IMR-90 (cell line): ENCODE results near the gene GLT8D2.

Experiments used
- CEBPB ChIP-seq: IDR thresholded peaks from 2 replicates; pipeline ENCODE4 v1.6.1; 2012; ENCODE audit warnings: low read depth, low read length, improper control_type of control experiment
- CTCF ChIP-seq: conservative IDR thresholded peaks from 2 replicates; pipeline ENCODE4 v1.5.1; 2012; ENCODE audit warnings: mild to moderate bottlenecking, low read depth, low read length, improper control_type of control experiment
- ELK1 ChIP-seq: fragments of 150-350 bp; IDR thresholded peaks from 2 replicates; pipeline ENCODE4 v1.6.1; 2016; ENCODE audit warnings: low read depth, mild to moderate bottlenecking, low read length, moderate library complexity, borderline replicate concordance
- MAFK ChIP-seq: IDR thresholded peaks from 2 replicates; pipeline ENCODE4 v1.6.1; 2012; ENCODE audit warnings: low read depth, low read length, improper control_type of control experiment
- MXI1 ChIP-seq: IDR thresholded peaks from 2 replicates; pipeline ENCODE4 v1.6.1; 2012; ENCODE audit warnings: low read depth, mild to moderate bottlenecking, low read length, moderate library complexity, borderline replicate concordance
- NFE2L2 ChIP-seq: fragments of 150-350 bp; IDR thresholded peaks from 2 replicates; pipeline ENCODE4 v1.6.1; 2016; ENCODE audit warnings: low read depth, mild to moderate bottlenecking, low read length
- POLR2A ChIP-seq: IDR thresholded peaks from 2 replicates; pipeline ENCODE4 v1.6.1; 2012; ENCODE audit warnings: mild to moderate bottlenecking, low read depth, low read length
- RCOR1 ChIP-seq: IDR thresholded peaks from 2 replicates; pipeline ENCODE4 v1.6.1; 2012; ENCODE audit warnings: mild to moderate bottlenecking, low read length, improper control_type of control experiment; ENCODE audit not compliant: insufficient replicate concordance
- RFX5 ChIP-seq: IDR thresholded peaks from 2 replicates; pipeline ENCODE4 v1.8.0; 2012; ENCODE audit warnings: low read depth, mild to moderate bottlenecking, low read length, moderate library complexity
- USF2 ChIP-seq: fragments of 150-350 bp; IDR thresholded peaks from 2 replicates; pipeline ENCODE4 v1.6.1; 2017; ENCODE audit warnings: mild to moderate bottlenecking, antibody characterized with exemption, low read length, low read depth

GRCh38 chr12:103947871-103948555, 102.0 kb downstream of the GLT8D2 start:
- TF ChIP-seq CTCF (no peak), CEBPB (no peak), MAFK (no peak), USF2 (no peak), POLR2A (no peak), MXI1 (no peak), ELK1 (no peak), RFX5 (no peak), RCOR1 (no peak), NFE2L2 (no peak)
